HG02885 (cell line): ENCODE results near the gene DIS3L2.
"Not testable (repeated sequence)": the region's sequence is repeated elsewhere in the genome, so short reads cannot be mapped to it uniquely, and the experiment has no call there.

Source experiments
- ATAC-seq: cut with Tn5 transposase; IDR thresholded peaks from one replicate; pipeline ENCODE4 v1.9.1; 2021; ENCODE audit warnings: mild to moderate bottlenecking; ENCODE audit not compliant: unreplicated experiment, poor library complexity

DIS3L2 gene

DNA sequence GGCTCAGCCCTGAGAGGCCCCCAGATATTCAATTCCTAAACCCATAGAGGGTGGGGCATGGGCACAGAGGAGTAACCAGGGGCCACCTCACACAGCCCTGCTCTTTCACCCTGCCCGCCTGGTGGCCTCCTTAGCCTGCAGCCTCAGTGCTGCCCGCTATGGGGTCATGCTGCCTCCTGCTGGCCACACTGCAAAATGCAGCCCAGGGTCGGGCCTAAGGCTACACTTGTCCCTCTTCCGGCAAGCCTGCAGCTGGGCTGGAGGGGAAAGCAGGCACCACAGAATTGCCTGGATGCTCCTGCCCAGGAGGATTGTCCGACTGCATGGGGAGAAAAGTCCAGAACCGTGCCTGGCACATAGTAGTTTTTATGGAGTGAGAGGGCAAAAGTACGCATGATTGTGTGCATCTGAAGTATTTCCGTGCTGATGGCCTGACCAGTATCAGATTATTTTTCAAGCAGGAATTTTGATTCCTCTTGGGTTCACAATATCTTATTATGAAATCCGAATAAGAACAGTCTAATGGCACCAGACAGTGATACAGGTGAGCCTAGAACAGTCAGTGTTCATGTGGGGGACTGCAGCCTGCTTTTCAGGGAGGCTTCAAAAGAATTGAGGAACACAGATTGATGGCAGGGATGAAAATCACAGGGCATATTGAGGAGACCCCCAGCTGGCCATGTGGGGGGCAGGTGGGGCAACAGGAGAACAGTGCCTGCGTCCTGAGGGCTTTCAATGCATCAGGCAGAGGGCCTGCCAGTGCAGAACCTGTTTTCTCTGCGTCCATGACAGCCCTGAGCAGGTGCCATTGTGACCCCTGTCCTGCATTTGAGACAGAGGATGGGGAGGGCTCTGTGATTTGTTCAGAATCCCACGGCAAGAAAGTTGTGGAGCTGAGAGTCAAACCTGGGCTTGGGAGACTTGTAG lies 365.9 kb downstream of the DIS3L2 start:
- peak; percentile 65 for ATAC-seq

DNA sequence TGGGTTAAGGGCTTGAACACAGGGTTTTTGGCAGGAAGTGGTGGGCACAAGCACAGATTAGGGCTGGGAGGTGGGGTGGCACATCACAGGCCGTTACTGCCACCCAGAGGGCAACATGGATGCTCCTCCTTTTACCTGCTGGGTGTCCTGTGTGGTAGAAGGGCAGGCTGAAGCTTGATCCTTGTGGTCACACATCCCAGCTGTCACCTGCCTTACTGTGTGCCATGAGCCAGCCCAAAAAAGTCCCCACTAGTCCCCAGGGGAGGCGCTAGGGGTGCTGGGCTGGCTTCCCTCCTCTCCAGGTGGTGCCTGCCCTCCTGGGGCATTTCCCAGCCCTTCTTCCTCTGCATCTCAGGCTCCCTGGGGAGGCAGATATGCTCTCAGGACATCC lies 366.5 kb downstream of the DIS3L2 start:
- ATAC-seq, result no peak

DNA sequence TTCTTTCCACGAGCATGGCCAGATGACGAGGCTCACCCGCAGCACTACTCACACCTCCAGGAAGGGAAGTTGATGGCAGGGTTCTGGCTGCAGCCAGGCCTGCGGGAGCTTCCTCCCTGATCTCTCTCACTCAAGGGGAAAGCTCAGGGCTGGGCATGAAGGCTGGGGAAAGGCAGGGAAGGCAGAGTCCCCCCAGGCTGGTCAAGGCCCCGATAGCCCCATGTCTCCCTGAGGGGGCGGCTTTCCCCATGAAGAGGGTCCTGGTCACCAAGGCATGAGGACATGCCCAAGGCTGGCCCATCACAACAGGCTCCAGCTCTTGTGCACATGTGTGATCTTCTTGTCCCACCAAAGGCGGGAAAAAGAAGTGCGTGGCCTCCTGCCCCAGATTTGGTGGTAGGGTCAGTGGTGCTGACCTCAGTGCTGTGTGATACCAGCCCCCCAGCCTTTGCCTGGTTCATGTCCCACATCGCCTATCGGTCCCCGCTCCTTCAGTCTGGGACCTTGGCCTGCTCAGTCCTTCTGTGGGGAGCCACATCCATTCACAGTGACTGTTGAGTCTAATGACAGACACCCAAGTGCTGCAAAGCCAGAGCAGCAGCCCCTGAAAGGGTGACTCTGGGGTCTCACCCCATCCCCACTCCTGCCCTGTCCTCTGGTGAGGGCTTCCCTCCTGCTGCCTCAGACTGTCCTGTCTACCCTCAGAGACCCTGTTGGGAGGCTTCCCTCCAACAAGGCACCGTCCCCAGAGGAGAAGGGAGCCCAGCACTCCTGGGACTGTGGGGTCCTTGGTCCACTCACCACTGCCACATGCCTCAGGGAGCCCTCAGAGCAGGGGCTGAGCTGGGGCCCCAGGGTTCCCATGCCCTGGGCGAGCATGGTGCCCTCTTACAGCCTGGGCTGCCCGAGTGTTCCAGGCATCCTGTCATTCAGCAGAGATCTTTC lies 367.3 kb downstream of the DIS3L2 start:
- no peak for ATAC-seq

DNA sequence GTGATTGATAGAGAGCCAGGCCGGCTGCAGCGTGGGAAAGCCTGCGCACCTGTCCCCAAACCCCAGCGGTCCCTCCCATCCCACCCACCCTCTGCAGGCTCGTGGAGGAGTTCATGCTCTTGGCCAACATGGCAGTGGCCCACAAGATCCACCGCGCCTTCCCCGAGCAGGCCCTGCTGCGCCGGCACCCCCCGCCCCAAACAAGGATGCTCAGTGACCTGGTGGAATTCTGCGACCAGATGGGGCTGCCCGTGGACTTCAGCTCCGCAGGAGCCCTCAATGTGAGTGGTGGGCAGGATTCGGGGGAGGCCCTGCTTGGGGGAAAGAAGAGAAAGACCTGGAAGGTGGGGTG lies 368.2 kb downstream of the DIS3L2 start:
- ATAC-seq, result no peak

DNA sequence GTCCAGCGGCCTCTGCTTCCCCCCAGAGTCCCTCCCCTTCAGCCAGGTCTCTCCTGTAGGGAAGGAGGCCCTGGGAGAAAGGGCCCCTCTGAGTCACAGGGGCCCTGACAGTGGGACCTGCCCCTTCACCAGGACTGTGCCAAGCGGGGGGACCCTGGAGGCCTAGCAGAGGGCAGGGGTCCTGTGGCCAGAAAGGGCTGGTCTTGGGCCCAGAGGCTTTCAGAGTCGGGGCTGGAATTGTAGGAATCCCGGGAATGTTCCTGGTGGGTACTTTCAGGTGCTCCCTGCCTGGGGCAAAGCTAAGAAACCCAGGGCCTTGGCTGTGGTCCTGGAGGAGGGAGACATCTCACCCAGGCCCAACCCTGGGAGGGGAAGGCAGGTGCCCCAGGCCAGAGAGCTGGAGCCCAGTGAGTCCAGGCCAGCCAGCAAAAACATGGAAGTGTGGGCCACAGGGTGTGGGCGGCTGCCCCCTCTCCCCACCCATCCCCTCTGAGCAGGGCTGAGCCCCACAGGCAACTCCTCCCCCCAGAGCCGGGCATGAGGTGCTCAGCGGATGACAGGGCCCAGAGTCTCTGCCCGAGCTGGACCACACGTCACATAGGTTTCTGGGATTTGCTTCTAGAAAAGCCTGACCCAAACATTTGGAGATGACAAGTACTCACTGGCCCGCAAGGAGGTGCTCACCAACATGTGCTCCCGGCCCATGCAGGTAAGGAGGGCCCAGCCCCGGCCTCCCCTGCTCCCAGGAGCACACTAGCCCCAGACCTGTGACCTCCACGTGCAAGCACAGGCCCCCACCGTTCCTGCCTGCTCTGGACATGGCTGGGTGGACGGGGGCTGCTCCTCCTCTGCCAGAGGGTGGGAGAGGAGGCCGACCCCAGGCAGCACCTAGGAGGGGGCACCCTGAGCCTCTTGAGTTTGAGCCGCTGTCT lies 368.8 kb downstream of the DIS3L2 start:
- ATAC-seq, result no peak

DNA sequence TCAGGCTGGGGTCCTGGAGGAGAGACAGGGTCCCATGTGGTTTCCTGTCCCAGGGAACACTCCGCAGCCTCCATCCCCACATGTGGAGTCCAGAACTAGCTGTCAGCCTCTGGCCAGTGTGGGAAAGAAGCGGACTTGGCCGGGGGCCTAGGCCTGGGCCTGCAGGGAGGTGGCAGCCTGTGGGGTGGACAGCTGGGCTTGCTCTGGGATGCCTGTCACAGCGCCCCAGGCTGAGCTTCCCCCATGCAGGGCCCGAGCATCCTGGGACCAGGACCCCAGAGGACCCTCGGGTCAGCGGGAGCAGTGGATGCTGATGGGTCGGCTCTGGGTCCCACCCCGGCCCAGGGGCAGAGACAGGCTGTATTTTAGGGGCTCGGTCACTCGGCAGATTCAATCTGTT lies 369.5 kb downstream of the DIS3L2 start:
- not testable (repeated sequence) for ATAC-seq

DNA sequence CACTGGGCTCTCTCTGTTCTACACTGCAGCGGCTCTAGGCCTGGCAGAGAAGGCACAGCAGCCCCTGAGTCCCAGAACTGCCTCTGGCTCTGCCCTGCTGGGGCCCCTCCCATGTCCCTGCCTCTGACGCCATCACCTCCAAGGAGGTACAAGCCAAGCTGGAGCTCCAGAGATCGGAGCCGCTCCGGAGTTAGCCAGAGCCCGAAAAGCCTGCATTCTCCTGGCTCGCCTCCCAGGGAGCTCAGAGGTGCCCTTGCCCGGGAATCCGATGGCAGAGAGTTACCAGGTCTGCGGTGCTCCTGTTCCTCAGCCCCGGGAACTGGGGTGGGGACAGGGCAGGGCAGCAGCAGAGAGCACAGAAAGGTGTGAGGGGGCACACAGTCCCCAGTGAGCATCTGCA lies 370.1 kb downstream of the DIS3L2 start:
- ATAC-seq, result not testable (repeated sequence)

DNA sequence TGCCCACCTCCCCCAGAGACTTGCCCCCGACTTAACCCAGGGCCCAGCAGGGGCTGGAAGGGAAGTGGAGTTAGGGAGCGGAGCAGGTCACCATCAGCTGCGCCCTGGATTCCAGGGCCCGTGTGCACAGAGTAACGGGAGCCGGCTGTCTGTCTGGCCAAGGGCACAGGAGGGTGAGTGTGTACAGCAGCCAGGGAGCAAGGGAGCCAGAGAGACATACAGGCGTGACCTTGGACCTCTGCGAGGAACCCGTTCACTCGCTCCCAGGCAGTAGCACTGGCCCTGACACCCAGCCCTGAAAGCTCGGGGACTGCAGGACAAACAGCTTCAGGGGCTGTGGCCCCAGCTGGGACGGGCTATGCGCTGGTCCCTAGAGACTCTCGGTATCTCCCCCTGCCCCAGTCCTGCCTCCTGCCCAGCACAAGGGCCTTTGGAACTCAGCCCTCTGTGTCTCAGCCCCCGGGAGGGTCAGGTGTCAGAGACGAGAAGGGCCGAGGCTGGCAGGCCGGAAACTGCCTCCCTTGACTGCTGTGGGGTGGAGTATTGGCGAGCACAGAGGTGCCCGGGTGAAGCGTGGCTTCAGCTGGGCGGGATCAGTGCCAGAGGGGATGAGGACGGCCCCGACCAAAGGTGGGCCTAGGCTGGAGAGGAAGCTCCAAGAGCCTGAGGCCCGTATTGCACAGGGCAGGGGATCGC lies 370.9 kb downstream of the DIS3L2 start:
- ATAC-seq, result not testable (repeated sequence)

DNA sequence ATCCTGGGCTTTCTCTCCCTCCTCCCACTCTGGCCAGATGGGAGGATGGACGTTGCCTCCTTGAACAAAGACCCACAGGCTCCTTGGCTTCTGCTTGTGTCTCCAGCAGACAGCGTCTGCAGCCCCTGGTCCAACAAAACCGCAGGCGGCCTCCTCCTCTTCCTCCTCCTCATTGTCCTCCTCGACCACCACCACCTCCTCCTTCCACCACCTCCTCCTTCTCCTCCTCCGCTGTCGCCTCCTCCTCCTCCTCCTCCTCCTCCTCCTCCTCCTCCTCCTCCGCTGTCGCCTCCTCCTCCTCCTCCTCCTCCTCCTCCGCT lies 371.4 kb downstream of the DIS3L2 start:
- no peak for ATAC-seq

DNA sequence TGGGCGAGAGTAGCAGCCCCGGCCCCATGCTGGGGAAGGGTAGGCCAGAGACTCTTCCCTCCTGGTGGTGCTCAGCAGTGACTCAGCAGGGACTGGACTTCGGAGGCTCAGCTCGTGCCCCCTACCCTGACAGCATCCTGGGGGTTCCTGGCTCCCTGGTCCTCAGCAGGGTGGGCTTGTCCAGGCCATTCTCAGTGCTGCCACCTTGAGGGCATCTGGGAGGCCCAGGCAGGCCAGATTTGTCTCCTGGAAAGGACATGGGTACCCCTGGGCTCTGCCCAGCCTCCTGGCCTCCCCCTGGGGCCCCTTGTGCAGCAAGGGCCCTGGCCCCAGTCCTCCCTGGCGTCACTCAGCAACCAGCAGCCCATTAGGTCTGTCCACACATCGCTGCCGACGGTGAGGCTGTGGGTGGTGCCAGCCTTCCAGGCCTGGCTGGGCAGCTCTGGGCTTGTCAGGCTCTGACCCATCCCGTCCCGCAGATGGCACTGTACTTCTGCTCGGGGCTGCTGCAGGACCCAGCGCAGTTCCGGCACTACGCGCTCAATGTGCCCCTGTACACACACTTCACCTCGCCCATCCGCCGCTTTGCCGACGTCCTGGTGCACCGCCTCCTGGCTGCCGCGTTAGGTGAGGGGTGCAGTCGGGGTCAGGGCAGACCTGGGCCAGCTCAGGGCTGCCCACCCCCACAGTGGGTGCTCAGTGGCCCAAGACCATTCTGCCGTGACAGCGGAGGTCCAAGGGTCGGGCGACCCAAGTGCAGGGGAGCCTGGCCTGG lies 372.0 kb downstream of the DIS3L2 start:
- no peak for ATAC-seq

DNA sequence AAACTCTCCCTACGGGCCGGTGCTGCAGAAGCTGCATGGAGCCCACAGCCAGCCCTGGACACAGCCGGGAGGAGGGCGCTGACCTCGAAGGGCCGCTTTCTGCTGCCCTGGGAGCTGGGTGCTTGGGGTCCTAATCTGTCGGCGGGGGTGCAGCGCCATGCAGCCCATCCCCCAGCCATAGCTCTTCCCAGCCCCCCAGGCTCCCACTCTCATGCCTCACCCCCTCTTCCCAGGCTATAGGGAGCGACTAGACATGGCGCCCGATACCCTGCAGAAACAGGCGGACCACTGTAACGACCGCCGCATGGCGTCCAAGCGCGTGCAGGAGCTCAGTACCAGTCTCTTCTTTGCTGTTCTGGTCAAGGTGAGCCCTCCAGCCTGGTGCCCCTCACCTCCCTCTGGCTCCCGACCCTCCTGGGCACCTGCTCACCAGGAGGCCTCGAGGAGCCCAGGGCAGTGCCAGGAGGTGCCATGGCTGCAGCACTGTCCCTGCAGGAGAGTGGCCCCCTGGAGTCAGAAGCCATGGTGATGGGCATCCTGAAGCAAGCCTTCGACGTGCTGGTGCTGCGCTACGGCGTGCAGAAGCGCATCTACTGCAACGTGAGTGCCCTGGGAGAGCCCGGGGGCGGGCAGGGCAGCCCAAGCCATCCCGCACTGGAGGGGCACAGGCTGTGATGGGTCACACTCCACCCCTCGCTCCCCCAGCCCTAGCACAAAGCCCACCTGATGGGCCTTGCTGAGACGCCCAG lies 372.8 kb downstream of the DIS3L2 start:
- not testable (repeated sequence) for ATAC-seq

DNA sequence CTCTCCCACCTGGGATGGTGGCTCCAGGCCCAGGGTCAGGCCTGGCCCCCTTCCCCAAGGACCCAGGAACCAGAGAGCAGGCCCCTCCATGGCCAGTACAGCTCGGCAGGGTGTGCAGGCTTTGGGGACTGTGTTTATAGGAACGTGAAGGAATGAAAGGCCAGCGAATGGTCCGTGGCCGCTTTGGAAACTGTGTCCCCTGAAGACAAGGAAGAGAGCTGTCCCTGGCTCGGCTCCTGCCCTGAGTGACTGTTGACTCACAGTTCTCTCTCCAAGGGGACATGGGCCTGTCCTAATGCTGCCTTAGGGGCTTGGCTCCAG lies 373.3 kb downstream of the DIS3L2 start:
- ATAC-seq, result not testable (repeated sequence)

DNA sequence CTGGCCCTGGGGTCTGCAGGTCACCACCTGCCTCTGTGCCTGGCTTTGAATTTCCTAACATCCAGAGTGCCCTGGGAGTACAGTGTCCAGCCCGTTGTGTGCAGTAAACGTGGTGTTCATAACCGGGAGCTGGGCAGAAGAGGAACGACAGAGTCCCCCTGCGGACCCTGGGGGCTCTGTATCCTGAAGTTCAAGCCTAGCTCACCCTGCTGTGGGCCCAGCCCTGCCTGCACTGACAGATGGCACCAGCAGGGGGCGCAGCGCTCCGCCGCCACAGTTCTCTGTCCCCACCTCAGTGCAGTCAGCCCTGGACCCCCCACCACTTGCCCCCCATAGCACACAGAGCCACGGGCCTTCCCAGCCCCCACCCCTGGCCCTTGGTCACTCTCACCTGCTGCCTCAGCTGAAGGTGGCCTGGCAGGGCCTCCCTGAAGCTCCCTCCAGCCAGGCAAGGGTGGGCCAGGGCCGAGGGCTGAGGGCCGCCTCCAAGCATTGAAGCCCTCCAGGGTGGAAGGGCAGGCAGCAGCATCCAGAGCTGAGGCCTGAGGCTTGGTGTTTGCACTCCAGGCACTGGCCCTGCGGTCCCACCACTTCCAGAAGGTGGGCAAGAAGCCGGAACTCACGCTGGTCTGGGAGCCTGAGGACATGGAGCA lies 373.8 kb downstream of the DIS3L2 start:
- not testable (repeated sequence) for ATAC-seq

DNA sequence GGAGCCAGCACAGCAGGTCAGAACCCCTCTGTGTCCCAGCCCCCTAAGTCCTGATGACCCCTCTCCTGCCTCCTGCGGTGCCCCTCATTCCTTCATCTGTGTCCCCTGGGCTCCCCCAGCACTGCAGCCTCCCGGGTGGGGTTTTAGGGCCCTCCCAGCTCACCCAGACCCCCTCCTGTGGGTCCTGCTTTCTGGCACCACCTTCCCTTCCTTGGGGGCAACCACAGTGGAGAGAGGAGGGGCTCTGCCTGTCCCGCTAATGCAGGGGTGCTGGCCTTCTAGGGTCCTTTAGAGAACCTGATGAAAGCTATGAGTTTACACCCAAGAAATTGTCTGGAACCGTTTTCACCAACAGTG lies 374.3 kb downstream of the DIS3L2 start:
- ATAC-seq, result no peak

DNA sequence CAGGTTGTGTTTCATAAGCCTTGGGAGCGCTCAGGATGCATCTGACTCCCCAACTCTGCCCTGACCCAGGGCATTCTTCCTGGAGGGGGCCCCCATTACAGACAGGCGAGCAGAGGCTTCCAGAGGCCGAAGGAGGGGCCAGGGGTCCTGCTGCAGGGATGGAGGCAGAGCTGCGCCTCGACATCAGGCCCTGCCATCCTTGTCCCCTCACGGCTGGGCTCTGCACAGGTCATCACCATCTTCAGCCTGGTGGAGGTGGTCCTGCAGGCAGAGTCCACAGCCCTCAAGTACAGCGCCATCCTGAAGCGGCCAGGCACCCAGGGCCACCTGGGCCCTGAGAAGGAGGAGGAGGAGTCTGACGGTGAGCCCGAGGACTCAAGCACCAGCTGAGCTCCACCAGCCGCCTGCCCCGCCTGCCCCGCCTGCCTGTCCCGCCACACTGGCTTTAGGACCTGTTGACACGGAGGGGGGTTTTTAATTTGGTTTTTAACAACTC lies 374.8 kb downstream of the DIS3L2 start:
- no peak for ATAC-seq

DNA sequence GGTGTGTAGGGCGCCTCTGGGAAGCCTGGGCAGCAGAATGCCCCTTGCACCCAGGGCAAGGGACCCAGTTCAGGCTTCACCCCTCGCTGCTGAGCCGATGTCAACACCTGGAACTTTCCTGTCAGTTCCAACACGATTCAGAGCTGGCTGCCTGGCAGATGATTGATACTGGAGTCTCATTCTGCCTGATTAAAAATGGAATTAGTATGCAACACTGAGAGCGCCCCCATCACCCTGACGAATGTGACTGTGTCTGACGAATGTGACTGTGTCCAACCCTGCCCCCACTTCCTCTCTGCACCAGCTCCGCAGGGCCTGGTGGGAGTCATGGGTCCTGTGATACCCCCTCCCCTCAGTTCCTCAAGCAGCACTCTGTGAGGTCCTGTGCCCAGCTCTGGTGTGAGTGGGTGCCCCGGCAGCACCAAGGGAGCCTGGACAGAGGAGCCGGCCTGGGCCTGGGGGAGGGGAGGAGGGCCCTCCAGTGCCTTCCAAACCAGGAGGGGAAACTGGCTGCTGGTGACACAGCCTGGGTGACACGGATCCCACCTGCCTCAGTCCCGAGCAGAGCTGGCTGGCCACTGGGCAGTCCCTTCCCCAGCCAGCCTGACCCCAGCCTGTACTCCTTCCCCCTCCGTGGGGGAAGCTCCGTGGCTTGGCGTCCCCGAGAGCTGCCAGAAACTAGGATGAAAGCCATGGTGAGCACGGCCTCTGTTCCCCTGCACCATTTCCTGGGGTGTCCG lies 375.6 kb downstream of the DIS3L2 start:
- ATAC-seq, result no peak

DNA sequence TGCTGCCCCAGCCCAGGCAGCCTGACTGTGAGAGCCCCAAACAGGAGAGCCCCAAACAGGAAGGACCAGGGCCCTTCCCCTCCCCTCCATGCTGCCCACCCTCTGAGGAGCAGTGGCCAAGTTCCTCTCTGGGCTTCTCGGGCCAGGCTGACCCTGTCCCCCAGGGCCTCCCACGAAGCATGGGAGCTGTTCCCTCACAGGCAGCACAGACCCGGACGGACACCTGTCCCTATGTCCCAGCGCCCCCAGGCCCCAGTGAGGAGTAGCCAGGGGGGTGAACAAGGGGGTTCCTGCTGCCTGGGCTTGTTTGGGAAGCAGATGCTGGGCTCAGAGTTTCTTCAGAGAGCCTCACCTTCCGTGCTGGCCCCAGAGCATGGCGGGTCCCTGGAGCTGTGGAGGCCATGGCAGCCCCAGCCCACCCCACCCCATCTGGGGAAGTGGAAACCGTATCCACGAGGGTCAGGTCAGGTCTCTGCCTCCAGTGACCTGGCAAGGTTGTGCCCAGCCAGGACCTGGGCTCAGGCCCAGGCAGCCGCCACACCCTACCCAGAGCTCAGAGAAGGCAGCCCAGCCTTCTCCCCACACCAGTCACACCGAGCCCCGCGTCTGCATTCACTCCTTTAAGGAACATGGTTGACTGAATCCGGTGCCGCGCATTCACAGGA lies 376.7 kb downstream of the DIS3L2 start:
- not testable (repeated sequence) for ATAC-seq
